Adipose tissue (tissue), 3 donors: ENCODE measurements around the gene LRRC46. TPM values are rescaled to one million over a fixed set of nuclear protein-coding genes. Genes with fewer than 3 reads are reported as not detected.

Experiments used
- H3K27ac ChIP-seq: one replicate; pipeline ENCODE4 v1.5.1; 2013; ENCODE audit warnings: low read depth, low read length
- WGBS, 3 donors: extraction: QIAGEN DNeasy Blood & Tissue Kit; methylation state at CpG; one replicate each; pipeline ENCODE4 v1.1.7; 2013; 5-methylcytosine and 5-hydroxymethylcytosine counted together
- polyA plus RNA-seq, 3 donors: library from polyadenylated mRNA; stranded (reverse); fragments of 200-250 nt; gene quantifications; one replicate each; pipeline ENCODE4 v1.2.3, GENCODE V29; 2013
- donor health status: healthy with polysubstance abuse.
- donor health status: Bipolar disorder and iron deficiency.
- donor health status: healthy.

The LRRC46 gene
- polyA plus RNA-seq, 3 donors = 0.39 to 0.90 (median 0.49) TPM

GRCh38 chr17:47883589-47884426 is 52.3 kb downstream of the LRRC46 start:
- WGBS, 3 donors = 58 to 75% (median 72%) methylated on average over 9 of the region's 9 CpGs
- no peak overlapping the region for H3K27ac ChIP-seq

GRCh38 chr17:47884427-47884740 is 52.9 kb downstream of the LRRC46 start:
- WGBS, 3 donors = 44 to 59% (median 48%) methylated on average over 5 of the region's 5 CpGs
- H3K27ac ChIP-seq = no peak overlapping the region

GRCh38 chr17:47884905-47885730 is 53.6 kb downstream of the LRRC46 start:
- whole genome bisulfite sequencing, 3 donors = 61 to 71% (median 65%) methylated on average over 11 of the region's 11 CpGs
- H3K27ac ChIP-seq = no peak overlapping the region

Other genes with a start within 250 kb of the LRRC46 start
- 10 to 100 TPM; 40.6 to 99.5 (median 77.0) TPM for gene KPNB1, start 181.8 kb upstream of the LRRC46 start, polyA plus RNA-seq
- 10 to 100 TPM in 2 of 3 donors, 1 to 10 TPM in 1; 5.9 to 21.5 (median 14.2) TPM for gene TBKBP1, start 137.5 kb upstream of the LRRC46 start, polyA plus RNA-seq
- under 1 TPM; 0.03 to 0.90 (median 0.31) TPM for gene TBX21, start 98.4 kb upstream of the LRRC46 start, polyA plus RNA-seq
- 10 to 100 TPM in 1 of 3 donors, 1 to 10 TPM in 2; 5.3 to 11.0 (median 5.6) TPM for gene OSBPL7, start 9.9 kb upstream of the LRRC46 start, polyA plus RNA-seq
- gene MRPL10, start 129 bp upstream of the LRRC46 start, polyA plus RNA-seq = 10 to 100 TPM; 42.3 to 52.0 (median 44.2) TPM
- gene SCRN2, start 9.6 kb downstream of the LRRC46 start, polyA plus RNA-seq = 100 to 1,000 TPM in 1 of 3 donors, 10 to 100 TPM in 2; 37.9 to 181 (median 89.5) TPM
- under 1 TPM; 0.45 to 0.56 (median 0.49) TPM for gene SP6, start 19.5 kb downstream of the LRRC46 start, polyA plus RNA-seq
- gene SP2, start 64.6 kb downstream of the LRRC46 start, polyA plus RNA-seq = 10 to 100 TPM in 1 of 3 donors, 1 to 10 TPM in 2; 7.2 to 15.7 (median 9.2) TPM
- gene PNPO, start 109.9 kb downstream of the LRRC46 start, polyA plus RNA-seq = 1 to 10 TPM; 6.2 to 9.6 (median 9.2) TPM
- 10 to 100 TPM in 1 of 3 donors, 1 to 10 TPM in 2; 1.0 to 80.7 (median 7.1) TPM for gene PRR15L, start 126.2 kb downstream of the LRRC46 start, polyA plus RNA-seq
- gene CDK5RAP3, start 139.4 kb downstream of the LRRC46 start, polyA plus RNA-seq = 100 to 1,000 TPM; 119 to 176 (median 156) TPM
- gene COPZ2, start 206.1 kb downstream of the LRRC46 start, polyA plus RNA-seq = 100 to 1,000 TPM in 1 of 3 donors, 10 to 100 TPM in 1, 1 to 10 TPM in 1; 6.8 to 115 (median 49.1) TPM
- 100 to 1,000 TPM in 1 of 3 donors, 10 to 100 TPM in 2; 29.9 to 183 (median 91.0) TPM for gene NFE2L1, start 216.7 kb downstream of the LRRC46 start, polyA plus RNA-seq